Measurements from ENCODE around the gene RITA1. TPM values are rescaled to one million over a fixed set of nuclear protein-coding genes. Genes with fewer than 3 reads are reported as not detected.

RITA1 gene
- total RNA-seq, 2 experiments from 2014 or later = 14.7 to 16.9 TPM

DNA sequence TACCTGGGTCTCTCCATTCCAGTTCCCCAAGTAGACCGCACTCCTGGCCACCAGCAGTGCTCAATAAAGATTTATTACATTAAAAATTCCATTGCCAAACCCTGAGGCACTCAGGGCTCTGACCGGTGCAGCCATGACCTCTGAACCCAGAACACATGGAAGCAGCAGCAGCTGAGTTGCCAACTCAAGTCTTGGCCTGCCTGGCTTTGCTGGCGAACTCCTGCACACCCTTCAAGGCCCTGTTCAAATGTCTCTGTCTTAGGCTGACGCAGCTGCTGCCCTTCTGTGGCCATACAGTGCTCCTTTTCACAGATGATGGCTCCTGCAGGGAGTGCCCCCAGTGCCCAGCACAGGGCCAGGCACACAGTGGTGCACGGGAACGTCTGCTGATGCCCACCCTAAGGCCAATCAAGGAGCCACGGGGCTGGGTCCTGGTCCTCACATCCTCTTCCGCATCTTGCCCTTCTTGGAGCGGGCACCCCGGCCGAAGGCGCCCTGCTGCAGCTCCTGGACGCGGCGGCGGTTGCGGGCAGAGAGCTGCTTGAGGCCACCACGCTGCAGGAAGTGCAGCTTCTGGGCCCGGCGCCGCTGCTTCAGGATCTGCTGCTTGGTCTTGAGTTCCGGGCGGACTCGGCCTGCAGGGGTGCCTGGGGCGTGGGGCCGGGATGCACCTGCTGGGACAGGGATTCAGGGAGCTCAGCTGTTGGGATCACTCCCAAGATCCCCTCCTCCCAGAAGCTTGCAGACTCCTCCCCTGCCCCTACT lies 26.9 kb upstream of the RITA1 start:
- DNase-seq = no peak
- ChIA-PET POLR2A (no interaction called here), CTCF (no interaction called here)

DNA sequence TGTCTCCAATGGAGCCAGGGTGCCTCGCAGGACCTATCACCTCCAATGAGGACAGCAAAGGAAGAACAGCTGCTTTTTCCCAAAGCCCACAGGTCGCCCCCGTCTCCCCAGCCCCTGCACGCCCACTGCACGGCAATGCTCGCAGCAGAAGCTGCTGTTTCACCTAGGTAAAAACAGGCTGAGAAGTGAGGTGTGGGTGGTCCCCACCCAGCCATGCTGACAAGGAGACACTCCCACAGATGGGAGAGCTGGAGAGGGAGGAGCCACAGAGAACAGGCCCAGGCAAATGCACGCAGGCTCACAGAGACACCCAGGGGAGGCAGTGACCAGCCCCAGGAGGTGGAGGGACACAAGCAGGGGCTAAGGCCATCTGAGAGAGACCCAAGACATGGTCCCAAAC lies 25.6 kb upstream of the RITA1 start:
- Mint-ChIP-seq H3K4me1 (no peaks in the 10 kb centered on the region), H3K27ac (no peak overlapping the region), H3K4me3 (no peak overlapping the region), H3K9me3 (no peaks in the 10 kb centered on the region), H3K36me3 (ENCODE audit: low read depth) (peaks cover 44% of the 10 kb centered on the region), H3K27me3 (no peaks in the 10 kb centered on the region)
- POLR2A ChIA-PET = no interaction called here
- no peak for DNase-seq
- CTCF ChIA-PET = no interaction called here

More for the DNA sequence above, 26.9 kb upstream of the RITA1 start:
- Mint-ChIP-seq H3K9me3 (no peaks in the 10 kb centered on the region), H3K4me1 (peaks cover 6% of the 10 kb centered on the region), H3K36me3 (ENCODE audit: low read depth) (peaks cover 41% of the 10 kb centered on the region), H3K27me3 (peaks cover 6% of the 10 kb centered on the region), H3K4me3 (no peak overlapping the region), H3K27ac (no peak overlapping the region)

DNA sequence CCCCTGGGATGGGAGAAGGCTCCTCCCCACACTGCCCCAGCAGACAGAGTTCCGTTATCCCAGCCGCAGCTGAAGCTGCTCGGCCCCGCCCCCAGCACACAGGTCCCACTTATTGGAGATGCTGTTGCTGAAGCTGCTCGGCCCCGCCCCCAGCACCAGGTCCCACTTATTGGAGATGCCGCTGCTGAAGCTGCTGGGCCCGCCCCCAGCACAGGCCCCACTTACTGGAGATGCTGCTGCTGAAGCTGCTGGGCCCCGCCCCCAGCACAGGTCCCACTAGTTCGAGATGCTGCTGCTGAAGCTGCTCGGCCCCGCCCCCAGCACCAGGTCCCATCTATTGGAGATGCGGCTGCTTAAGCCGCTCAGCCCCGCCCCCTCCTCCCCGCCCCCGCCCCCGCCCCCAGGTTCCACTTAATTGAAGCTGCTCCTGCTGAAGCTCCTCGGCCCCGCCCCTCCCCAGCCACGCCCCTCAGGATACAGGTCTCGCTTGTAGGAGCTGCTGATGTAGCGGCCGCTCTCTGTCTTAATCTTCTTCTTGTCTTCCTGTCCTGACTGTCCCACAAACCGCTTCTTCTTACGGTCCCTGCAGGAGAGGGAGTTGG lies 24.0 kb upstream of the RITA1 start:
- H3K4me3 Mint-ChIP-seq = no peak overlapping the region
- H3K36me3 Mint-ChIP-seq (ENCODE audit: low read depth) = peaks cover 55% of the 10 kb centered on the region
- ChIA-PET CTCF (no interaction called here), POLR2A (interaction anchor here (0.6 kb wide), 1 partner anchor 134 kb away, joined by 3 read pairs; no protein-coding TSS in a partner anchor)
- DNase-seq = no peak
- no peaks in the 10 kb centered on the region for H3K9me3 Mint-ChIP-seq
- no peak overlapping the region for H3K27ac Mint-ChIP-seq
- no peaks in the 10 kb centered on the region for H3K27me3 Mint-ChIP-seq
- no peaks in the 10 kb centered on the region for H3K4me1 Mint-ChIP-seq

DNA sequence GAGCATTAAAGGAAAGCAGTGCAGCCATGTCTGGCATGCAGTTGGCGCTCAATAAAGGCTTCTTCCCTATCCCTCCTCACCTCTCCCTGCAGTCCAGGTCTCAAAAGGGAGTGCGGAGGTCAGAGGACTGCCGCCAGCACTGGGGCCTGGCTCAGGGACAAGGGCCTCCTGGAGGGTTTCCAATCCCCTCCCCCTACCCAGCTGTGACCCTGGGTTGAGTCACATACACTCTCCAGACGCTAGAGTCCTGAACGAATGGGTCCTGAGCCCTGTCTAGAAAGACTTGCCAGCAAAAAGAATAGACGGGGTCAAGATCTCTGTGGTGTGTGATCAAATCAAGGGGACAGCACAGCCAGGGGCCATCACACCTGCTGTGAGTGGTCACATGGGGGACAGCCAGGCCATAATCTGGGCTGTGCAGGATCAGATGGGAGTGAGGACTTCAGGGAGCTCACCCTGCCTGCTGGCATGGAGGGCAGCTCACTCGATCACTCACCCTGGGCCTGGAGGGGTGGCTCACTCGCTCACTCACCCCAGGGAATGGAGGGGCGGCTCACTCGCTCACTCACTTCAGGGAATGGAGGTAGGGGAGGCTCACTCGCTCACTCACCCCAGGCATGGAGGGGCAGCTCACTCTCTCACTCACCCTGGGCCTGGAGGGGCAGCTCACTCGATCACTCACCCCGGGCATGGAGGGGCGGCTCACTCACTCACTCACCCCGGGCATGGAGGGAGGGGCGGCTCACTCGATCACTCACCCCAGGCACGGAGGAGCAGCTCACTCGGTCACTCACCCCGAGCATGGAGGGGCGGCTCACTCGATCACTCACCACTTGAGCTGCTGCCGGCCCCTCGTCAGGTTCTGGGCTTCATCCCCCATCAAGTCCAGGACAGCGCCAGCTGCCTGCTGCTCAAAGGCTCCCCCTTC lies 23.2 kb upstream of the RITA1 start:
- Mint-ChIP-seq H3K27me3 (no peaks in the 10 kb centered on the region), H3K9me3 (no peaks in the 10 kb centered on the region), H3K36me3 (ENCODE audit: low read depth) (peaks cover 58% of the 10 kb centered on the region), H3K4me1 (no peaks in the 10 kb centered on the region), H3K27ac (no peak overlapping the region), H3K4me3 (no peak overlapping the region)
- CTCF ChIA-PET = interaction anchor here (0.8 kb wide), 1 partner anchor 13 kb away, joined by 5 read pairs; no protein-coding TSS in a partner anchor
- no peak for DNase-seq
- POLR2A ChIA-PET = interaction anchor here (0.6 kb wide), 1 partner anchor 133 kb away, joined by 3 read pairs; no protein-coding TSS in a partner anchor

DNA sequence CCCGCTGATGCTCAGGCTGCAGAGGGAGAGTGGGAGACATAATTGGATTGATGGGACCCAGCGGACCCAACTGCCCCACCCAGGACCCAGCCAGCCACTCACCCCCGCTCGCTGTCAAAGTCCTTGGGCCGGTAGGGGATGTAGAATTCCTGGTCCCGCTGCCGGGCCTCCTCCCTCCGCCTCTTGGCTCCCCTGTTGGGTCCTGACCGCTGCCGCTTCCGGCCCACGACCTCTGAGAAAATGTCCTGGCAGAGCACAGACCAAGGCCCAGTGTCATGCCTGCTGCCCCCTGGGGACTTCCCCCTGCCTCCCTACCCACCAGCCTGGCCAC lies 22.5 kb upstream of the RITA1 start:
- Mint-ChIP-seq H3K36me3 (ENCODE audit: low read depth) (peaks cover 53% of the 10 kb centered on the region), H3K9me3 (no peaks in the 10 kb centered on the region), H3K4me1 (no peaks in the 10 kb centered on the region), H3K27me3 (no peaks in the 10 kb centered on the region), H3K27ac (no peak overlapping the region), H3K4me3 (no peak overlapping the region)
- ChIA-PET POLR2A (no interaction called here), CTCF (interaction anchor here (0.8 kb wide), 1 partner anchor 12 kb away, joined by 5 read pairs; no protein-coding TSS in a partner anchor)
- no peak for DNase-seq

DNA sequence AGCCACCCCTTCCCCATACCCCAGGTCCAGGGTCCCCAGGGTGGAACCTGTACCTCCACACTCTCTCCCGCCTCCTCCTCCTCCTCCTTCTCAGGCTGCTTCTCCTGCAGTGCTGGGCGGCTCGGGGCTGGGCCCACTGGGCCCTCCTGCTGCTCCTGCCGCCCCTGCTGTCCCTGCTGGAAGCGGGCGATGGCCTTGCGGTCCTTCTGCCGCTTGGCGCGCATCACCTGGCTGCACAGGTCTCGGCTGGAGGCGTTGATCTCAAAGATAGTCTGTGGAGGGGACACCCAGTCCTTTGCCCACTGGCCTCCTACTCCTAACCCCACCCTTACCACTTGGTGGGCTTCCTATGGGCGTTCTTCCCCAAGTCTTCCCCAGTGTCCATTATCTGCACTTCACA lies 21.5 kb upstream of the RITA1 start:
- DNase-seq = no peak
- Mint-ChIP-seq H3K27me3 (no peaks in the 10 kb centered on the region), H3K27ac (no peak overlapping the region), H3K4me3 (no peak overlapping the region), H3K4me1 (no peaks in the 10 kb centered on the region), H3K36me3 (ENCODE audit: low read depth) (peaks cover 53% of the 10 kb centered on the region), H3K9me3 (no peaks in the 10 kb centered on the region)
- ChIA-PET CTCF (no interaction called here), POLR2A (no interaction called here)

DNA sequence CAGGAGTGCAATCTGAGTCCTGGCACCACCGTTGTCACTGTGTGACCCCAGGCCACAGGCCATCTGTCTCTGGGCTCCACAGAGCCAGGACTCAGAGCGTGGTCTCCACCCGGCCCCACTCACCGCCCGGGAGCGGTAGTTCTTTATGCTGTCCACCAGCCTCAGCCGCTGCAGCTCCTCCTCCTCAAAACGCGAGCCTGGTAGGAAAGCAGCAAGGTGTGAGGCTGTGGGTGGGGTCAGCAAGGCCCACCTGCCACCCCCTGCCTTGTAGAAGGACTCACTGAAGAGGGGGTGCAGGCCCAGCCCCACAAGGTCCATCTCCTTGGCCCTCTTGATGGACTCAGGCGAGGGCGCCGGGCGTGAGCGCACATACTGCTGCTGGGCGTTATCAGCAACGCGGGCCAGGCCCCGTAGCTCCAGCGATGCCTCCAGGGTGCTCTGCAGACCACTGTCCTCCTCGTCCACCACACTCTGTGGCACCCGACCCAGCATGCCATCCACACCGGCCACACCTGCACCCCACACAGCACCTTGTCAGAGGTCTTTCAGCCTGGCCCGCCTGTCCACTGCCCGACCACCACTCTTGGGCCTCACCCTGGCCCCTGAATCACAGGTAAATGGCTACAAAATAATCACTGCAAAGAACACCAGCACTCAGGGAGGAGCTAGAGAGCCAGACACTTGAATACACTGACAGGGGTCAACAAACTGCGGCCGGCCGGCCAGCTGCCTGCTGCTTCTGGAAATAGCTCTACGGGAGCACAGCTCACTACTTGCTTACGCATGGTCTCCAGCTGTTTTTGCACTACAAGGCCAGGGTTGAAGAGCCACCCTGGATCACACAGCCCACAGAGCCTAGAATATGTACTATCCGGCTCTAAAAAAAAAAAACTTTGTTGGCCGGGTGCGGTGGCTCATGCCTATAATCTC lies 19.7 kb upstream of the RITA1 start:
- Mint-ChIP-seq H3K4me1 (no peaks in the 10 kb centered on the region), H3K4me3 (no peak overlapping the region), H3K36me3 (ENCODE audit: low read depth) (peaks cover 50% of the 10 kb centered on the region), H3K27me3 (no peaks in the 10 kb centered on the region), H3K27ac (no peak overlapping the region), H3K9me3 (no peaks in the 10 kb centered on the region)
- CTCF ChIA-PET = interaction anchor here (1.1 to 1.2 kb wide), 2 partner anchors 8 to 11 kb away, joined by 4 to 6 read pairs; no protein-coding TSS in a partner anchor
- no peak for DNase-seq
- POLR2A ChIA-PET = interaction anchor here (1.1 kb wide), 1 partner anchor 43 kb away, joined by 3 read pairs; no protein-coding TSS in a partner anchor

DNA sequence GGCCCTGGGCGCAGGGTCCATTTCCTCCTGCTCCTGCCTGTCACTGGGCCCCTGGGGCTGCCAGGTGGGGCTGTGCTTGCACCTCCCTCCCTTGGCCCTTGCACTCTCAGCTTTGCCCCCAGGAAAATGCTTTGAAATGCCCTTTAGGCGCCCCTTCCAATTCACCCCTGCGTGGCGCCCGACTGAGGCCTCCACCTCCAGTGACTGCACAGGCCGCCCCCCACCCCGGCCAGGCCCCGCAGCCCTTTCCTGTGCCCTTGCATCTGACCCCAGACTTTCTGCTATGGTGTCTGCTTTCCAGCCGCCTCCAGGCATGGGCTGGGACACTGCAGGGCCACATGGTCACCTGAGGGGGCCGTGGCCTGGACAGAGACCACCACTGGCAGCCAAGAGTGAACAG lies 17.7 kb upstream of the RITA1 start:
- peaks cover 54% of the 10 kb centered on the region for H3K36me3 Mint-ChIP-seq (ENCODE audit: low read depth)
- no peaks in the 10 kb centered on the region for H3K27me3 Mint-ChIP-seq
- ChIA-PET POLR2A (interaction anchor here (0.5 kb wide), 1 partner anchor 759 kb away, joined by 3 read pairs; no protein-coding TSS in a partner anchor), CTCF (no interaction called here)
- no peaks in the 10 kb centered on the region for H3K4me1 Mint-ChIP-seq
- no peak overlapping the region for H3K4me3 Mint-ChIP-seq
- no peak for DNase-seq
- H3K27ac Mint-ChIP-seq = no peak overlapping the region
- no peaks in the 10 kb centered on the region for H3K9me3 Mint-ChIP-seq

DNA sequence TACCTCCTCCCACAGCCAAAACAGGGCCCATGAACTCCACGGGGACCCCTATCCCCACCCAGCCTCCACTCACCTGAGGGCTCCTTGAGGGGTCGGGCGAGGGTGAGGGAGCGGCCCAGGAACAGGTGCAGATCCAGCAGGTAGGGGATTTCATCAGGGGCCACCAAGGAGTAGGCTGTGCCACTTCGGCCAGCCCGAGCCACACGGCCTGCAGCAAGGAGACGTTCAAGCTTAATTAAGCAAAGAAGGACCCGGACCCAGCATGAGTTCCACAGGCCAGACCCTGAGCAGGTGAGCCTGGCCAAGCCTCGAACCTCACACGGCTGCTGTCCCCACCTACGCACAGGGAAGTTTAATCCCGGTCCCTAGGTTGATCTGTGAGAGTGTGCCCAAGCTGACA lies 15.8 kb upstream of the RITA1 start:
- no peaks in the 10 kb centered on the region for H3K9me3 Mint-ChIP-seq
- no peak overlapping the region for H3K27ac Mint-ChIP-seq
- no peaks in the 10 kb centered on the region for H3K27me3 Mint-ChIP-seq
- POLR2A ChIA-PET = no interaction called here
- peaks cover 55% of the 10 kb centered on the region for H3K36me3 Mint-ChIP-seq (ENCODE audit: low read depth)
- H3K4me3 Mint-ChIP-seq = no peak overlapping the region
- no peak for DNase-seq
- CTCF ChIA-PET = no interaction called here
- peaks cover 2% of the 10 kb centered on the region for H3K4me1 Mint-ChIP-seq

DNA sequence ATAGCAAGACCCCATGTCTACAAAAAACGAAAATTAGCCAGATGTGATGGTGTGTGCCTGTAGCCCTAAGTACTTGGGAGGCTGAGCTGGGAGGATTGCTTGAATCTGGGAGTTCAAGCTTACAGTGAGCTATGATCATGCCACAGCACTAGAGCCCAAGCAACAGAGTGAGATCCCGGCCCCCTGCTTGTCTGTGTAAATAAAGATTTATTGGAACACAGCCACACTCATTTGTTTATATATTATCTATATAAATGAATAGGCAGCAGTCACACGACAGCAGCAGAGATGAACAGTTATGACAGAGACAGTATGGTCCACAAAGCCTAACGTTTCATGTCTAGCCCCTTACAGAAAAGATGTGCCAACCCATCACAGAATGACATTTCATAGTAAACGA lies 15.1 kb upstream of the RITA1 start:
- no peaks in the 10 kb centered on the region for H3K27me3 Mint-ChIP-seq
- H3K4me1 Mint-ChIP-seq = peaks cover 2% of the 10 kb centered on the region
- POLR2A ChIA-PET = no interaction called here
- H3K4me3 Mint-ChIP-seq = no peak overlapping the region
- H3K9me3 Mint-ChIP-seq = no peaks in the 10 kb centered on the region
- CTCF ChIA-PET = interaction anchor here (1.0 to 4.6 kb wide), 4 partner anchors 10 to 121 kb away, joined by 3 to 46 read pairs (median 4); no protein-coding TSS in a partner anchor
- no peak for DNase-seq
- peaks cover 55% of the 10 kb centered on the region for H3K36me3 Mint-ChIP-seq (ENCODE audit: low read depth)
- H3K27ac Mint-ChIP-seq = no peak overlapping the region

DNA sequence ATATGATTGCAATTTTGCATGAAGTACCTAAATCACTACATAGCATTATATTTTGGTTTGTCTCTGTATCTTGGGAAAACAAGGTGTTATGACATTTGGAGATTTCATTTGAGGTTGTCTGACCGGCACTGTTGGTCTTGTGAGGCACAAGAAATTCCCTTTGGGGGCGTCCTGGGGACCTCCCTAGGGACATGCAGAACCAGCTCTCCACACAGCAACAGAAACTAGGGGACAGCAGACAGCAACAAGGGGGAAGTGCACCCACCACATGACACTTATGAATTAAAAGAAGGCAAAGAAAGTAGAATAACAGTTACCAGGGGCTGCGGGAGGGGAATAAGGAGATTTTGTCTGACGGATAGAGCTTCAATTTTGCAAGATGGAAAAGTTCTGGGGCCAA lies 14.6 kb upstream of the RITA1 start:
- Mint-ChIP-seq H3K27me3 (no peaks in the 10 kb centered on the region), H3K9me3 (no peaks in the 10 kb centered on the region), H3K27ac (no peak overlapping the region), H3K4me3 (no peak overlapping the region), H3K4me1 (peaks cover 2% of the 10 kb centered on the region), H3K36me3 (ENCODE audit: low read depth) (peaks cover 54% of the 10 kb centered on the region)
- no peak for DNase-seq
- ChIA-PET CTCF (interaction anchor here (1.0 to 4.6 kb wide), 5 partner anchors 9 to 126 kb away, joined by 3 to 46 read pairs (median 4); no protein-coding TSS in a partner anchor), POLR2A (no interaction called here)

DNA sequence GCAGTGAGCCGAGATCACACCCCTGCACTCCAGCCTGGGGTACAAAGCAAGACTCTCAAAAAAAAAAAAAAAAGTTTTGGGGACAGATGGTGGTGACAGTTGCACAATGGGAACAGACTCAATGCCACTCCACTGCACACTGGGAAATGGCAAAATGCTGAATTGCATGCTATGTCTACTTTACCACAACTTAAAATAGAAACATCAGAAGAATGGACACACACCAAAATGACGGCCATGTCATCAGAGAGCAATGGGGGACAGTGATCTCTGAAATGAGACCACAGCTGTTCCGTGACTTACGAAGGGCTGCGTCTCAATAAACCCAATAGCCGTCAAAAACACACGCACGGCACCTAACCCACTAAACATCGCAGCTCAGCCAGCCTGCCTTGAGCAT lies 14.0 kb upstream of the RITA1 start:
- ChIA-PET CTCF (interaction anchor here (1.0 to 4.6 kb wide), 5 partner anchors 18 to 126 kb away, joined by 3 to 46 read pairs (median 4); no protein-coding TSS in a partner anchor), POLR2A (interaction anchor here (0.6 kb wide), 1 partner anchor 20 kb away, joined by 3 read pairs; no protein-coding TSS in a partner anchor)
- DNase-seq = no peak
- H3K4me3 Mint-ChIP-seq = no peak overlapping the region
- H3K9me3 Mint-ChIP-seq = no peaks in the 10 kb centered on the region
- H3K27me3 Mint-ChIP-seq = no peaks in the 10 kb centered on the region
- H3K4me1 Mint-ChIP-seq = peaks cover 2% of the 10 kb centered on the region
- no peak overlapping the region for H3K27ac Mint-ChIP-seq
- H3K36me3 Mint-ChIP-seq (ENCODE audit: low read depth) = peaks cover 54% of the 10 kb centered on the region

Measured in activated CD4-positive, alpha-beta memory T cell treated with anti-CD3 and anti-CD28 coated beads, Interleukin-2, amount 10 ng/mL, durations not matched to agents 7 days and 5 days (primary cell).